CD14-positive monocyte (primary cell): ENCODE data around the gene SPINK1. TPM values are rescaled to one million over a fixed set of nuclear protein-coding genes. Genes with fewer than 3 reads are reported as not detected.
"Not testable (repeated sequence)": the region's sequence is repeated elsewhere in the genome, so short reads cannot be mapped to it uniquely, and the experiment has no call there.

Experiments
- DNase-seq, 3 donors: peaks; one replicate each; pipeline ENCODE4 v3.0.0-alpha.2; 2011 to 2022
- H2AFZ ChIP-seq: 2 replicates; pipeline ENCODE4 v1.6.0; 2012; ENCODE audit warnings: mild to moderate bottlenecking, low read depth, low read length, inconsistent platforms; ENCODE audit not compliant: insufficient read depth, poor library complexity, severe bottlenecking
- H3K27ac ChIP-seq, 2 donors: 1 replicate in 1 of 2; 2 replicates in 1 of 2; pipeline ENCODE4 v1.5.1; 2012 to 2013; ENCODE audit warnings: low read length in 2 of 2, control low read depth in 1 of 2, inconsistent platforms in 1 of 2, low read depth in 1 of 2, mild to moderate bottlenecking in 1 of 2
- H3K27me3 ChIP-seq, 2 donors: one replicate each; pipeline versions ENCODE4 v1.6.0 to v1.6.1; 2011 to 2013; ENCODE audit warnings: low read length in 2 of 2; ENCODE audit not compliant: control insufficient read depth in 2 of 2, insufficient read depth in 2 of 2
- H3K36me3 ChIP-seq, 2 donors: replicated peaks in 1 of 2; 1 replicate in 1 of 2; 2 replicates in 1 of 2; pipeline versions ENCODE4 v1.5.1 to v1.6.1; 2012 to 2013; ENCODE audit warnings: low read length in 2 of 2, control low read depth in 1 of 2, inconsistent platforms in 1 of 2, mild to moderate bottlenecking in 1 of 2; ENCODE audit not compliant: insufficient read depth in 2 of 2, control insufficient read depth in 1 of 2
- H3K4me1 ChIP-seq, 2 donors: 1 replicate in 1 of 2; 2 replicates in 1 of 2; pipeline versions ENCODE4 v1.5.1 to v1.6.1; 2012 to 2013; ENCODE audit warnings: low read length in 2 of 2, control low read depth in 1 of 2, inconsistent platforms in 1 of 2, mild to moderate bottlenecking in 1 of 2, moderate library complexity in 1 of 2; ENCODE audit not compliant: insufficient read depth in 2 of 2, control insufficient read depth in 1 of 2
- H3K4me2 ChIP-seq: replicated peaks from 2 replicates; pipeline ENCODE3; 2012; ENCODE audit warnings: low read length, moderate library complexity, mild to moderate bottlenecking; ENCODE audit not compliant: poor library complexity, severe bottlenecking; ENCODE audit errors: extremely low read depth
- H3K4me3 ChIP-seq, 3 experiments: fragments of 200-600 bp in 1 of 3; sonication (generic) in 1 of 3; replicated peaks in 1 of 3; 1 replicate in 2 of 3; 2 replicates in 1 of 3; pipeline ENCODE4 v1.5.1; 2011 to 2013; ENCODE audit warnings: low read length in 3 of 3, mild to moderate bottlenecking in 3 of 3, control low read depth in 2 of 3, low read depth in 2 of 3, inconsistent platforms in 1 of 3, moderate library complexity in 1 of 3
- H3K79me2 ChIP-seq: 2 replicates; pipeline ENCODE4 v1.6.0; 2012; ENCODE audit warnings: mild to moderate bottlenecking, control low read depth, inconsistent platforms, low read length, moderate library complexity; ENCODE audit not compliant: insufficient read depth
- H3K9ac ChIP-seq: 2 replicates; pipeline ENCODE4 v1.6.0; 2017; ENCODE audit warnings: low read length, mild to moderate bottlenecking; ENCODE audit not compliant: insufficient read depth, poor library complexity, severe bottlenecking
- H3K9me3 ChIP-seq, 2 donors: replicated peaks in 1 of 2; 1 replicate in 1 of 2; 2 replicates in 1 of 2; pipeline versions ENCODE4 v1.5.1 to v1.6.1; 2012 to 2013; ENCODE audit warnings: low read length in 2 of 2, control low read depth in 1 of 2; ENCODE audit not compliant: control insufficient read depth in 1 of 2, insufficient read depth in 1 of 2
- H4K20me1 ChIP-seq: 2 replicates; pipeline ENCODE4 v1.6.0; 2012; ENCODE audit warnings: mild to moderate bottlenecking, low read length, control low read depth, moderate library complexity; ENCODE audit not compliant: insufficient read depth
- H3K27ac Mint-ChIP-seq, 7 donors: one replicate each; pipeline ENCODE4 v1.8.0; 2020; ENCODE audit warnings: mild to moderate bottlenecking in 7 of 7, mixed read lengths in 7 of 7, moderate library complexity in 6 of 7, inconsistent platforms in 2 of 7
- H3K27me3 Mint-ChIP-seq, 3 donors: one replicate each; pipeline ENCODE4 v1.8.0; 2021 to 2022; ENCODE audit warnings: low read depth in 3 of 3, mild to moderate bottlenecking in 3 of 3, mixed read lengths in 3 of 3, moderate library complexity in 3 of 3, inconsistent platforms in 1 of 3
- H3K36me3 Mint-ChIP-seq, 2 donors: one replicate each; pipeline ENCODE4 v1.8.0; 2020; ENCODE audit warnings: mixed read lengths in 2 of 2, inconsistent platforms in 1 of 2, mild to moderate bottlenecking in 1 of 2
- H3K4me1 Mint-ChIP-seq: one replicate; pipeline ENCODE4 v1.8.0; 2020; ENCODE audit warnings: mild to moderate bottlenecking, mixed read lengths
- H3K4me3 Mint-ChIP-seq, 2 donors: one replicate each; pipeline ENCODE4 v1.8.0; 2020; ENCODE audit warnings: mild to moderate bottlenecking in 2 of 2, mixed read lengths in 2 of 2, moderate library complexity in 1 of 2
- H3K9me3 Mint-ChIP-seq, 7 donors: one replicate each; pipeline ENCODE4 v1.8.0; 2020 to 2022; ENCODE audit warnings: mixed read lengths in 7 of 7, mild to moderate bottlenecking in 6 of 7, moderate library complexity in 6 of 7, inconsistent platforms in 2 of 7
- CTCF ChIP-seq: fragments of 200-600 bp; IDR thresholded peaks from one replicate; pipeline ENCODE4 v1.8.0; 2022; ENCODE audit warnings: antibody characterized with exemption, mild to moderate bottlenecking
- WGBS: methylation state at CpG from one replicate; pipeline ENCODE4 v1.1.5; 2013; ENCODE audit warnings: missing lambda C conversion rate; ENCODE audit not compliant: insufficient coverage; 5-methylcytosine and 5-hydroxymethylcytosine counted together
- intact Hi-C, 2 donors: fragments of 100-400 bp; cut with micrococcal nuclease; formaldehyde crosslinking; loops; one replicate each; pipeline versions ENCODE4 v1.15.0 to v1.15.1; 2023
- polyA plus RNA-seq, 3 donors: library from polyadenylated mRNA; depleted of rRNA in 1 of 3; unstranded in 2 of 3; stranded (reverse) in 1 of 3; fragments of 300-500 nt in 2 of 3; fragments of >200 nt in 1 of 3; fragmentation: Illumina TruSeq in 2 of 3; gene quantifications; 1 replicate in 2 of 3; 2 replicates in 1 of 3; pipeline ENCODE4 v1.2.3, GENCODE V29; 2012 to 2021

Gene SPINK1
- polyA plus RNA-seq, 3 donors = not detected

- Mint-ChIP-seq H3K27ac (no peak overlapping the region), H3K9me3 (peaks cover 0 to 8% (median 2%) of the 10 kb centered on the region in 7 donors), H3K36me3 (no peaks in the 10 kb centered on the region), H3K4me3 (no peak overlapping the region), H3K27me3 (peaks cover 0 to 2% (median 0%) of the 10 kb centered on the region in 3 donors), H3K4me1 (peaks cover 16% of the 10 kb centered on the region)
- no peak overlapping the region for H3K27ac ChIP-seq
- no peak for DNase-seq
- no peaks in the 10 kb centered on the region for H3K9me3 ChIP-seq
- no peak overlapping the region for H3K9ac ChIP-seq
- no peaks in the 10 kb centered on the region for H4K20me1 ChIP-seq
- H2AFZ ChIP-seq = no peak overlapping the region
- no peaks in the 10 kb centered on the region for H3K4me1 ChIP-seq
- TF ChIP-seq CTCF = no peak
- H3K79me2 ChIP-seq = no peaks in the 10 kb centered on the region
- H3K4me3 ChIP-seq = no peak overlapping the region
- H3K27me3 ChIP-seq = no peaks in the 10 kb centered on the region
- no peak overlapping the region for H3K4me2 ChIP-seq
- H3K36me3 ChIP-seq = no peaks in the 10 kb centered on the region
- intact Hi-C loops = no loop called here
- 69% methylated on average over 2 of the region's 3 CpGs for WGBS
Observed at GRCh38 chr5:147874910-147875367, 43.5 kb upstream of the SPINK1 start.

DNA sequence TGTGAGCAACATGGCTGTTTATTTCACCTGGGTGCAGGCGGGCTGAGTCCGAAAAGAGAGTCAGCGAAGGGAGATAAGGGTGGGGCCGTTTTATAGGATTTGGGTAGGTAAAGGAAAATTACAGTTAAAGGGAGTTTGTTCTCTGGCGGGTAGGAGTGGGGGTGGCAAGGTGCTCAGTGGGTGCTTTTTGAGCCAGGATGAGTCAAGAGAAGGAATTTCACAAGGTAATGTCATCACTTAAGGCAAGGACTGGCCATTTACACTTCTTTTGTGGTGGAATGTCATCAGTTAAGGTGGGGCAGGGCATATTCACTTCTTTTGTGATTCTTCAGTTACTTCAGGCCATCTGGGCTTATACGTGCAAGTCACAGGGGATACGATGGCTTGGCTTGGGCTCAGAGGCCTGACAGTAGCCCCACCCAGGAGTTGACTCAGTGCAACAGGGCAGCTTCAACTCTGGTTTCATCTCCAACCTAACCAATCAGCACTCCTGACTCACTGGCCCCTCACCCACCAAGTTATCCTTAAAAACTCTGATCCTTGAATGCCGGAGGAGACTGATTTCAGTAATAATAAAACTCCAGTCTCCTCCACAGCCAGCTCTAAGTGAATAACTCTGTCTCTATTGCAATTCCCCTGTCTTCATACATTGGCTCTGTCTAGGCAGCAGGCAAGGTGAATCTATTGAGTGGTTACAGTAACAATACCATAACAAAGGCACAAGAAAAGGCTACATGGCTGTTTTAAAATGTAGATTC lies 42.8 kb upstream of the SPINK1 start:
- peak overlapping the region in 1 of 7 donors; percentile 12 for H3K27ac Mint-ChIP-seq
- H3K79me2 ChIP-seq, H3K36me3 Mint-ChIP-seq, DNase-seq, H3K27ac ChIP-seq, H3K9ac ChIP-seq, H3K4me3 ChIP-seq, H3K4me3 Mint-ChIP-seq, H4K20me1 ChIP-seq, H3K9me3 Mint-ChIP-seq, H3K4me2 ChIP-seq, H2AFZ ChIP-seq, H3K36me3 ChIP-seq, intact Hi-C loops, H3K27me3 Mint-ChIP-seq, H3K4me1 ChIP-seq, H3K9me3 ChIP-seq, H3K27me3 ChIP-seq: not testable (repeated sequence)
- H3K4me1 Mint-ChIP-seq = peaks cover 22% of the 10 kb centered on the region
- 92% methylated on average over 4 of the region's 8 CpGs for WGBS

- H3K27me3 ChIP-seq, H3K27ac ChIP-seq, H3K4me2 ChIP-seq, H3K9me3 ChIP-seq, DNase-seq, intact Hi-C loops, H3K9me3 Mint-ChIP-seq, H3K36me3 ChIP-seq, H2AFZ ChIP-seq, H3K27me3 Mint-ChIP-seq, H4K20me1 ChIP-seq, H3K9ac ChIP-seq, H3K4me3 ChIP-seq, H3K79me2 ChIP-seq, H3K4me1 ChIP-seq, H3K4me3 Mint-ChIP-seq, H3K36me3 Mint-ChIP-seq: not testable (repeated sequence)
- 98% methylated on average over 6 of the region's 16 CpGs for WGBS
- Mint-ChIP-seq H3K27ac (peak overlapping the region in 1 of 7 donors; percentile 68), H3K4me1 (peaks cover 25% of the 10 kb centered on the region)
Observed at GRCh38 chr5:147872744-147873435, 41.4 kb upstream of the SPINK1 start.
